Neuronal stem cell (in vitro differentiated cells): ENCODE data around the gene HDC. TPM values are rescaled to one million over a fixed set of nuclear protein-coding genes. Genes with fewer than 3 reads are reported as not detected.

Experiments used
- DNase-seq: peaks from one replicate; pipeline ENCODE4 v3.0.0-alpha.2; 2013; ENCODE audit warnings: low spot score
- H2AFZ ChIP-seq: one replicate; pipeline ENCODE4 v1.6.1; 2013; ENCODE audit warnings: mild to moderate bottlenecking, low read length, inconsistent platforms
- H2AK5ac ChIP-seq: 2 replicates; pipeline ENCODE4 v1.6.1; 2013; ENCODE audit warnings: low read depth, mild to moderate bottlenecking, inconsistent platforms, low read length, moderate library complexity, mixed read lengths
- H2BK120ac ChIP-seq: 2 replicates; pipeline ENCODE4 v1.6.1; 2013; ENCODE audit warnings: low read depth, mild to moderate bottlenecking, inconsistent platforms, low read length, moderate library complexity, mixed read lengths
- H2BK12ac ChIP-seq: one replicate; pipeline ENCODE4 v1.6.1; 2013; ENCODE audit warnings: low read length, inconsistent platforms
- H2BK15ac ChIP-seq: 2 replicates; pipeline ENCODE4 v1.6.1; 2013; ENCODE audit warnings: mild to moderate bottlenecking, low read length, inconsistent platforms, mixed read lengths
- H2BK5ac ChIP-seq: one replicate; pipeline ENCODE4 v1.6.1; 2013; ENCODE audit warnings: inconsistent platforms, mild to moderate bottlenecking, low read length, moderate library complexity
- H3K14ac ChIP-seq: one replicate; pipeline ENCODE4 v1.6.1; 2013; ENCODE audit warnings: low read length, inconsistent platforms
- H3K18ac ChIP-seq: 2 replicates; pipeline ENCODE4 v1.6.1; 2013; ENCODE audit warnings: low read length, inconsistent platforms
- H3K23ac ChIP-seq: 2 replicates; pipeline ENCODE4 v1.6.1; 2013; ENCODE audit warnings: low read depth, mild to moderate bottlenecking, mixed read lengths, low read length, inconsistent platforms; ENCODE audit not compliant: poor library complexity
- H3K27ac ChIP-seq: replicated peaks from 3 replicates; pipeline ENCODE4 v1.5.1; 2013; ENCODE audit warnings: low read length, inconsistent platforms
- H3K27me3 ChIP-seq, 3 experiments: 2 replicates each; pipeline ENCODE4 v1.6.1; 2013; ENCODE audit warnings: low read length in 3 of 3, mild to moderate bottlenecking in 2 of 3, inconsistent platforms in 1 of 3, low read depth in 1 of 3, mixed read lengths in 1 of 3, moderate library complexity in 1 of 3; ENCODE audit not compliant: control insufficient read depth in 3 of 3, insufficient read depth in 3 of 3
- H3K36me3 ChIP-seq, 2 donors: replicated peaks in 1 of 2; 2 replicates each; pipeline ENCODE4 v1.6.1; 2013; ENCODE audit warnings: low read length in 2 of 2; ENCODE audit not compliant: control insufficient read depth in 2 of 2, insufficient read depth in 2 of 2
- H3K4ac ChIP-seq: 2 replicates; pipeline ENCODE4 v1.6.1; 2013; ENCODE audit warnings: inconsistent platforms, mild to moderate bottlenecking, low read length, moderate library complexity
- H3K4me1 ChIP-seq, 2 donors: 1 replicate in 1 of 2; 2 replicates in 1 of 2; pipeline ENCODE4 v1.6.1; 2013; ENCODE audit warnings: low read length in 2 of 2, low read depth in 1 of 2; ENCODE audit not compliant: control insufficient read depth in 2 of 2, insufficient read depth in 1 of 2
- H3K4me2 ChIP-seq: one replicate; pipeline ENCODE4 v1.6.1; 2013; ENCODE audit warnings: mild to moderate bottlenecking, low read length, inconsistent platforms; ENCODE audit not compliant: insufficient read depth, poor library complexity, severe bottlenecking
- H3K4me3 ChIP-seq, 2 donors: 2 replicates each; pipeline ENCODE4 v1.5.1; 2013; ENCODE audit warnings: low read length in 2 of 2, mild to moderate bottlenecking in 2 of 2, inconsistent platforms in 1 of 2, moderate library complexity in 1 of 2
- H3K79me1 ChIP-seq: one replicate; pipeline ENCODE4 v1.6.1; 2013; ENCODE audit warnings: low read depth, mild to moderate bottlenecking, inconsistent platforms, low read length, moderate library complexity
- H3K9ac ChIP-seq: one replicate; pipeline ENCODE4 v1.6.1; 2013; ENCODE audit warnings: mild to moderate bottlenecking, low read depth, low read length, inconsistent platforms; ENCODE audit not compliant: poor library complexity
- H3K9me3 ChIP-seq, 2 donors: replicated peaks in 1 of 2; 2 replicates each; pipeline versions ENCODE3 to v1.6.1; 2013; ENCODE audit warnings: low read length in 2 of 2, mild to moderate bottlenecking in 2 of 2, inconsistent platforms in 1 of 2, low read depth in 1 of 2, mixed read lengths in 1 of 2, moderate library complexity in 1 of 2; ENCODE audit not compliant: control insufficient read depth in 2 of 2, insufficient read depth in 1 of 2
- H4K8ac ChIP-seq: one replicate; pipeline ENCODE4 v1.6.1; 2013; ENCODE audit warnings: low read depth, mild to moderate bottlenecking, inconsistent platforms, low read length, moderate library complexity
- H4K91ac ChIP-seq: one replicate; pipeline ENCODE4 v1.6.1; 2013; ENCODE audit warnings: low read length, low read depth, mild to moderate bottlenecking, inconsistent platforms; ENCODE audit not compliant: poor library complexity
- WGBS, 2 donors: extraction: QIAGEN DNeasy Blood & Tissue Kit; methylation state at CpG; one replicate each; pipeline ENCODE4 v1.1.7; 2013; ENCODE audit warnings: missing lambda C conversion rate in 2 of 2, mixed read lengths in 1 of 2; ENCODE audit not compliant: insufficient read length in 2 of 2, insufficient replicate concordance in 1 of 2; ENCODE audit errors: extremely low coverage in 2 of 2; 5-methylcytosine and 5-hydroxymethylcytosine counted together
- polyA plus RNA-seq, 2 experiments: library from polyadenylated mRNA; stranded (reverse); fragments of 200-250 nt; gene quantifications; one replicate each; pipeline ENCODE4 v1.2.3, GENCODE V29; 2013

HDC gene, protein sequence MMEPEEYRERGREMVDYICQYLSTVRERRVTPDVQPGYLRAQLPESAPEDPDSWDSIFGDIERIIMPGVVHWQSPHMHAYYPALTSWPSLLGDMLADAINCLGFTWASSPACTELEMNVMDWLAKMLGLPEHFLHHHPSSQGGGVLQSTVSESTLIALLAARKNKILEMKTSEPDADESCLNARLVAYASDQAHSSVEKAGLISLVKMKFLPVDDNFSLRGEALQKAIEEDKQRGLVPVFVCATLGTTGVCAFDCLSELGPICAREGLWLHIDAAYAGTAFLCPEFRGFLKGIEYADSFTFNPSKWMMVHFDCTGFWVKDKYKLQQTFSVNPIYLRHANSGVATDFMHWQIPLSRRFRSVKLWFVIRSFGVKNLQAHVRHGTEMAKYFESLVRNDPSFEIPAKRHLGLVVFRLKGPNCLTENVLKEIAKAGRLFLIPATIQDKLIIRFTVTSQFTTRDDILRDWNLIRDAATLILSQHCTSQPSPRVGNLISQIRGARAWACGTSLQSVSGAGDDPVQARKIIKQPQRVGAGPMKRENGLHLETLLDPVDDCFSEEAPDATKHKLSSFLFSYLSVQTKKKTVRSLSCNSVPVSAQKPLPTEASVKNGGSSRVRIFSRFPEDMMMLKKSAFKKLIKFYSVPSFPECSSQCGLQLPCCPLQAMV
- polyA plus RNA-seq (2013, experiment 1 of 2), result 0.22 TPM
- polyA plus RNA-seq (2013, experiment 2 of 2), result 0.26 TPM

DNA sequence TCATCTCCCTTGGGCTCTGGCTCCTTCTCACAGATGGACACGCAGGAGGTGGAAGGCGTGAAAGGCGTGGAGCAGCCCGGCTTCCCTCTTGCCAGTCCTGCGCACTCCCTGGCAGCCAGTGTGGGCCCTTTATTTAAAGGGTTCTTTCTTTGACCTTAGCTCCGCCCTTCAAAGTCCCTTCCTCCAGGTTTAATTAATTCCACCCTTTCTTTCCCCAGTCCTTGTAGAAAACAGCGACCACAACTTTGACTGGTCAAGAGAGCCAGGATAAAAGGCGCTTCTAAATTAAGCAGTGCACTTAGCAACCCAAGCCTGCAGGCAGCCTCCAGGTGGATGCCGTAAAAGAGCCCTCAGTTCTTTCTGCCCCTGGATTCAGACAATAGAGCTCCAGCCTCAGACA lies at the start of gene HDC:
TSS of gene HDC (minus strand) at position 107 of the 400 bp plus-strand sequence. CDS start at position 4, 103 bp downstream.
- no peaks in the 10 kb centered on the region for H3K27me3 ChIP-seq
- H2AFZ ChIP-seq, result peak within 1 kb of the TSS; percentile 72
- peaks cover 7 to 10% of the 10 kb centered on the region in 2 donors for H3K4me1 ChIP-seq
- peak within 1 kb of the TSS; percentile 59 for H3K18ac ChIP-seq
- no peak within 1 kb of the TSS for H2BK120ac ChIP-seq
- DNase-seq, result peak; percentile 71
- no peak within 1 kb of the TSS for H2AK5ac ChIP-seq
- H4K8ac ChIP-seq, result no peak within 1 kb of the TSS
- no peak within 1 kb of the TSS for H2BK15ac ChIP-seq
- WGBS, 2 donors, result no CpG with 5 or more reads among the region's 9 CpGs
- no peak within 1 kb of the TSS for H2BK5ac ChIP-seq
- no peak within 1 kb of the TSS for H3K9ac ChIP-seq
- no peak within 1 kb of the TSS for H3K4me3 ChIP-seq
- no peaks in the 10 kb centered on the region for H3K9me3 ChIP-seq
- no peak within 1 kb of the TSS for H4K91ac ChIP-seq
- no peak within 1 kb of the TSS for H3K23ac ChIP-seq
- H3K14ac ChIP-seq, result no peak within 1 kb of the TSS
- no peak within 1 kb of the TSS for H3K4ac ChIP-seq
- no peaks in the 10 kb centered on the region for H3K36me3 ChIP-seq
- no peak within 1 kb of the TSS for H3K27ac ChIP-seq
- no peaks in the 10 kb centered on the region for H3K79me1 ChIP-seq
- no peak within 1 kb of the TSS for H2BK12ac ChIP-seq
- peak within 1 kb of the TSS; percentile 12 for H3K4me2 ChIP-seq

DNA sequence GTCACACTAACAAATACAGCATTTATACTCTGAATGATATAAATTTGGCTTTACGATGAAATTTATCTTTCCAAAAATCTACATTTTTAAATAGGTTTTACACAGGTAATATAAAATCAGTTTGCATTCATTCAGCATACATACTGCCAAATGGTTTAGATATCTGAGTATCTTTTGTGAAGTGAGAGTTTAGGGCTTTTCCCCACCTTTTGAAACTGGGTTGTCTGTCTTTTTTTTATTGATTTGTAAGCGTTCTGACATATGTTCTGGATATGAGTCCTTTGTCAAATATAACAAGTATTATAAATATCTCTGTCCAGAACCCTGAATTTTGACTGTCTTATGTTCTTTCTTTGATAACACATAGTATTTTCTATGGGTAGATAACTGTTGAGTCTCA lies 47.1 kb upstream of the HDC start:
- Histone ChIP-seq H2AK5ac (no peak overlapping the region), H3K23ac (no peak overlapping the region), H3K18ac (no peak overlapping the region), H4K91ac (no peak overlapping the region), H3K14ac (no peak overlapping the region), H3K36me3 (peaks cover 0 to 7% of the 10 kb centered on the region in 2 donors), H3K9ac (no peak overlapping the region), H3K4me3 (no peak overlapping the region), H3K4me2 (no peak overlapping the region), H3K9me3 (peaks cover 3 to 10% of the 10 kb centered on the region in 2 donors), H2BK15ac (no peak overlapping the region), H3K27me3 (no peaks in the 10 kb centered on the region), H3K4ac (no peak overlapping the region), H4K8ac (no peak overlapping the region), H3K4me1 (no peaks in the 10 kb centered on the region), H2BK12ac (no peak overlapping the region), H2BK5ac (no peak overlapping the region), H2AFZ (no peak overlapping the region), H2BK120ac (no peak overlapping the region), H3K79me1 (no peaks in the 10 kb centered on the region), H3K27ac (no peak overlapping the region)
- no peak for DNase-seq
- no CpG with 5 or more reads among the region's 2 CpGs for WGBS, 2 donors

DNA sequence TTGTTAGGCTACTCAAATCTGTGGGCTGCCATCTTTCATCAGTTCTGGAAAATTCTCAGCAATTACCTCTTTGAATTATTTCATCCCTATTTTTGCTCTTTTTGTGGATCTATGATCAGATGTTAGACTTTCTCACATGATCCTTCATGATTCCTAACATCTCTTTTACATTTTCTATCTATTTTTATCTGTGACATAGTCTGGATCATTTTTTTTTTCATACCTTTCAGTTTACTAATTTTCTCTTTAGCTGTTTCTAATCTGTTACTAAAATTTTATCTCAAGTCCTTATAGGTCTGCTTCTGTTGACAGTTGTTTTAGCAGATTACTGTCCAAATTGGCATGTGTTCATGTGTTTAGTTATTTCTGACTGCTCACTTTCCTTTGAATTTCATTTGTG lies 42.3 kb upstream of the HDC start:
- H4K91ac ChIP-seq, result no peak overlapping the region
- no peak overlapping the region for H3K4me2 ChIP-seq
- H3K27ac ChIP-seq, result no peak overlapping the region
- no peak overlapping the region for H2AK5ac ChIP-seq
- H2BK5ac ChIP-seq, result no peak overlapping the region
- no peak overlapping the region for H2BK12ac ChIP-seq
- H3K23ac ChIP-seq, result no peak overlapping the region
- no peak overlapping the region for H4K8ac ChIP-seq
- no peak overlapping the region for H2BK120ac ChIP-seq
- DNase-seq, result no peak
- H3K4me1 ChIP-seq, result no peaks in the 10 kb centered on the region
- H2AFZ ChIP-seq, result no peak overlapping the region
- peaks cover 3 to 21% of the 10 kb centered on the region in 2 donors for H3K9me3 ChIP-seq
- no peak overlapping the region for H2BK15ac ChIP-seq
- no peaks in the 10 kb centered on the region for H3K27me3 ChIP-seq
- no peak overlapping the region for H3K4ac ChIP-seq
- no peak overlapping the region for H3K18ac ChIP-seq
- no peak overlapping the region for H3K9ac ChIP-seq
- H3K14ac ChIP-seq, result no peak overlapping the region
- no peaks in the 10 kb centered on the region for H3K79me1 ChIP-seq
- no peak overlapping the region for H3K4me3 ChIP-seq
- H3K36me3 ChIP-seq, result peaks cover 1 to 44% of the 10 kb centered on the region in 2 donors

DNA sequence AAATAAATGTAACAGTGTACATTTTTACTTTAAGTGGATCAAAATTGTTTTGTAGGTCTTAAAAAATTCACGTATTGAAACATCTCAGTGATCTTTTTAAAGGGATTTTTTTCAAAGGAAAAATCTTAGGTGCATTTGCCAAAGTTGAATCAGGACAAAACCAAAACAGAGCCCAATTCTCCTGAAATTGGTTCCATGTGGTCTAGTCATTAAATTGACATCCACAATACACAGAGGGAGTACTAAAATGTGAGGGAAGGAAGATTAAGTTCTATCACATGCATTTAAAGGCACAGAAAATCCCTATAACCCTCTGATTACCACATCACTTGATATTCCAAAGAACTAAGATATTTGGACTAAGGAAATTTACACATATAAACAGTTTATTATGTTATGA lies 39.3 kb upstream of the HDC start:
- Histone ChIP-seq H2AFZ (no peak overlapping the region), H2AK5ac (no peak overlapping the region), H2BK120ac (no peak overlapping the region), H3K36me3 (peaks cover 7 to 73% of the 10 kb centered on the region in 2 donors), H3K79me1 (no peaks in the 10 kb centered on the region), H3K4me2 (no peak overlapping the region), H2BK12ac (no peak overlapping the region), H4K8ac (no peak overlapping the region), H2BK5ac (no peak overlapping the region), H4K91ac (no peak overlapping the region), H3K9ac (no peak overlapping the region), H3K23ac (no peak overlapping the region), H3K4me3 (no peak overlapping the region), H3K9me3 (peaks cover 3 to 21% of the 10 kb centered on the region in 2 donors), H2BK15ac (no peak overlapping the region), H3K14ac (no peak overlapping the region), H3K27me3 (no peaks in the 10 kb centered on the region), H3K27ac (no peak overlapping the region), H3K4ac (no peak overlapping the region), H3K4me1 (no peaks in the 10 kb centered on the region), H3K18ac (no peak overlapping the region)
- DNase-seq, result no peak
- no CpG with 5 or more reads among the region's 1 CpG for WGBS, 2 donors
